ENCODE results near the gene MLXIP.
"Not testable (repeated sequence)": the region's sequence is repeated elsewhere in the genome, so short reads cannot be mapped to it uniquely, and the experiment has no call there.

The MLXIP gene

DNA sequence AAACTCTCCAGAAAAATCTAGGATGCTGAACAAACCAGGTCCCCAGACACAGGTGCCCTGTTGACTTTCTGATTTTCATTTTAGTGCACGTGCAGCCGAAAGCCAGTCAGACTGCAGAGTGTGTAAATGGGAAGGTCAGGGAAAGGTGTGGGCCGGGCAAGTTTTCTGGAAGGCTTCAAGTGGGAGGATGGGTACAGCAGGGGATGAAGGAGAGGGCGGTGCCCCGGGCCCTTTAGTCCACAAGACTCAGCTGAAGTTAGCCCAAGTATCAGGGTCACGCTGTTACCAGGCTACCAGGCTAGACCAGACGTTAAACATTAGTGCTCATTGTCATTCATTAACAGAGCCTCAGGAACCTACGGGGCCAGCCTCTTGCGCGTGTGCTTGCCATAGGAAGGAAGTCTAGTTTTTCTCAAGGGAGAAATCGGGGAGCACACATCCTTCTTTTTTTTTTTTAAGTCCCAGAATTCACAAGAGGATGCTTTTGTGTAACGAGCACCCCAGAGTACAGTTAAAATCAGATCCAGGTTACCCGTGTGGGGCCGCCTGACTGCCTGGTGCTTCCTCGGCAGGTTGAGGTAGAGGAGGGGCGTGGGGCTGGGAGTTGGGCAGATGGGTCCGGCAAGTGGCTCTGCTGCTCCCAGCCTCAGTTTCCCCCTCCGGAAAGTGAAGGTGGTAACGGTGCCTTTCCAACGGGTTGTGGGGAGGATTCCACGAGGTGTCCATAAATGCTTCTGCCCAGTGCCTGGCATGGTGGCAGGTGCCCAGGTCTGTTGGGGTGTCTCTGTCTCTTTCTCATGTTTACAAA, 37.8 kb upstream of the MLXIP start:
- peaks cover 62% of the 10 kb centered on the region for H3K36me3 ChIP-seq (ENCODE audit: control insufficient read depth, insufficient read depth, low read length)
- H3K27ac ChIP-seq (ENCODE audit: low read depth, low read length, severe bottlenecking) = no peak overlapping the region
- H3K4me3 ChIP-seq (ENCODE audit: extremely low read depth, insufficient read depth, low read length, poor library complexity, severe bottlenecking) = no peak overlapping the region
- WGBS, 2 experiments (ENCODE audit: insufficient coverage in 2 of 2) = 95 to 96% methylated on average over 16 to 20 of the region's 21 CpGs
- H3K4me1 ChIP-seq (ENCODE audit: control insufficient read depth, insufficient read depth, low read length, poor library complexity, severe bottlenecking) = no peaks in the 10 kb centered on the region
- no peaks in the 10 kb centered on the region for H3K9me3 ChIP-seq (ENCODE audit: control insufficient read depth, low read length)

DNA sequence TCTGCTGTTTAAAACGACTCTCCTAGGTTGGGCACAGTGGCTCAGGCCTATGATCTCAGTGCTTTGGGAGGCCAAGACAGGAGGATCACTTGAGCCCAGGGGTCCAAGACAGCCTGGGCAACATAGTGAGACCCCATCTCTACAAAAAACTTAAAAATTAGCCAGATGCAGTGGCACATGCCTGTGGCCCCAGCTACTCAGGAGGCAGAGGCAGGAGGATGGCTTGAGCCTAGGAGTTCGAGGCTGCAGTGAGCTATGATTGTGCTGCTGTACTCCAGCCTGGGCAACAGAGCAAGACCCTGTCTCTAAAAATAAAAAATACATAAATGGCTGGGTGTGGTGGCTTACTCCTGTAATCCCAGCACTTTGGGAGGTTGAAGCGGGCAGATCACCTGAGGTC, 37.1 kb upstream of the MLXIP start:
- H3K36me3 ChIP-seq (ENCODE audit: control insufficient read depth, insufficient read depth, low read length) = peaks cover 61% of the 10 kb centered on the region
- H3K4me3 ChIP-seq (ENCODE audit: extremely low read depth, insufficient read depth, low read length, poor library complexity, severe bottlenecking); H3K9me3 ChIP-seq (ENCODE audit: control insufficient read depth, low read length); H3K27ac ChIP-seq (ENCODE audit: low read depth, low read length, severe bottlenecking); H3K4me1 ChIP-seq (ENCODE audit: control insufficient read depth, insufficient read depth, low read length, poor library complexity, severe bottlenecking): not testable (repeated sequence)
- 92 to 96% methylated on average over 2 to 3 of the region's 3 CpGs for WGBS, 2 experiments (ENCODE audit: insufficient coverage in 2 of 2)

DNA sequence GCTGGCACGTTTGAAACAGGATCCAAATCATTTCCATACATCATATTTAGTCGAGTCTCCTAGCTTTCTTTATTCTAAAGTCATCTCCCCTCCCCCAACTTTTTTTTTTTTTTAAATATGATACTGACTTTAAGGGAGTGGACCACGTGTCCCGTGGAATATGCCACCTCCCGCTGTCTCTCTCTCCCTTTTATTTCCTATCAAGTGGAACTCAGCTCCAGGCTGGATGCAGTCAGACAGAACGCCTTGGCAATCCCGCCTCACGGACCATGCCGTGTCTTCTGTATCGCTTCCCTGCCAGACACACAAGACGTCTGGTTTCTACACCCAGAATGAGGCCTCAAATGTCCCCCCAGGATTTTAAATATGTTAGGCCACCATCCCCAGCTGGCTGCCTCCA, 35.6 kb upstream of the MLXIP start:
- H3K4me1 ChIP-seq (ENCODE audit: control insufficient read depth, insufficient read depth, low read length, poor library complexity, severe bottlenecking) = no peaks in the 10 kb centered on the region
- peaks cover 51% of the 10 kb centered on the region for H3K36me3 ChIP-seq (ENCODE audit: control insufficient read depth, insufficient read depth, low read length)
- 95 to 97% methylated on average over 9 of the region's 11 CpGs for WGBS, 2 experiments (ENCODE audit: insufficient coverage in 2 of 2)
- H3K27ac ChIP-seq (ENCODE audit: low read depth, low read length, severe bottlenecking) = no peak overlapping the region
- H3K9me3 ChIP-seq (ENCODE audit: control insufficient read depth, low read length) = no peaks in the 10 kb centered on the region
- H3K4me3 ChIP-seq (ENCODE audit: extremely low read depth, insufficient read depth, low read length, poor library complexity, severe bottlenecking) = no peak overlapping the region

DNA sequence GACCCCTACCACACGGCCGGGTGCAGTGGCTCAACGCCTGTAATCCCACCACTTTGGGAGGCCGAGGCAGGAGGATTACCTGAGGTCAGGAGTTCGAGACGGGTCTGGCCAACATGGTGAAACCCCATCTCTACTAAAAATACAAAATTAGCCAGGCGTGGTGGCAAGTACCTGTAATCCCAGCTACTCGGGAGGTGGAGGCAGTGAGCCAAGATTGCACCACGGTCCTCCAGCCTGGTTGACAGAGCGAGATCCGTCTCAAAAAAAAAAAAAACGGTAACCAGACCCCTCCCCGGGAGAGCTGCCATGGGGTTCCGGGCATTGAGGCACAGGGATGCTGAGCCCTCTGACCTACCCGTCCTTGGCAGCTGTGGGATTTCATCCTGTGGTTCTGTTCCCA, 35.1 kb upstream of the MLXIP start:
- no peak overlapping the region for H3K4me3 ChIP-seq (ENCODE audit: extremely low read depth, insufficient read depth, low read length, poor library complexity, severe bottlenecking)
- H3K4me1 ChIP-seq (ENCODE audit: control insufficient read depth, insufficient read depth, low read length, poor library complexity, severe bottlenecking) = no peaks in the 10 kb centered on the region
- H3K36me3 ChIP-seq (ENCODE audit: control insufficient read depth, insufficient read depth, low read length) = peaks cover 51% of the 10 kb centered on the region
- H3K9me3 ChIP-seq (ENCODE audit: control insufficient read depth, low read length) = no peaks in the 10 kb centered on the region
- no peak overlapping the region for H3K27ac ChIP-seq (ENCODE audit: low read depth, low read length, severe bottlenecking)
- 93 to 96% methylated on average over 12 to 13 of the region's 15 CpGs for WGBS, 2 experiments (ENCODE audit: insufficient coverage in 2 of 2)

DNA sequence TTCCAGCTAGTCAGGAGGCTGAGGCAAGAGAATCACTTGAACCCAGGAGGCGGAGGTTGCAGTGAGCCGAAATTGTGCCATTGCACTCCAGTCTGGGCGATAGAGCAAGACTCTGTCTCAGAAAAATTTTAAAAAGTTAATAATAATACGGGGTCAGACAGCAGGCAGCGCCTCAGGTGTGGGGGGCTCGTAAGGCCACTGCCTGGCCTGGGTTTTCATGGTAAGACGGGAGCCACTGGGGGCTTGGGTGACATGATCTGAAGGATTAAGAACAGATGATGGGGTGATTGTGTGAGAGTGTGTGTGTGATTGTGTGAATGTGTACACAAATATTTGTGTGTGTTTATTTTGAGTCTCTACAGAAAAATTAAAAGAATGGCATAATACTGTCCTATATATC, 33.3 kb upstream of the MLXIP start:
- Histone ChIP-seq H3K4me1 (ENCODE audit: control insufficient read depth, insufficient read depth, low read length, poor library complexity, severe bottlenecking) (no peaks in the 10 kb centered on the region), H3K9me3 (ENCODE audit: control insufficient read depth, low read length) (no peaks in the 10 kb centered on the region), H3K4me3 (ENCODE audit: extremely low read depth, insufficient read depth, low read length, poor library complexity, severe bottlenecking) (no peak overlapping the region), H3K27ac (ENCODE audit: low read depth, low read length, severe bottlenecking) (no peak overlapping the region), H3K36me3 (ENCODE audit: control insufficient read depth, insufficient read depth, low read length) (peaks cover 49% of the 10 kb centered on the region)
- WGBS, 2 experiments (ENCODE audit: insufficient coverage in 2 of 2) = 98 to 100% methylated on average over 7 of the region's 7 CpGs

DNA sequence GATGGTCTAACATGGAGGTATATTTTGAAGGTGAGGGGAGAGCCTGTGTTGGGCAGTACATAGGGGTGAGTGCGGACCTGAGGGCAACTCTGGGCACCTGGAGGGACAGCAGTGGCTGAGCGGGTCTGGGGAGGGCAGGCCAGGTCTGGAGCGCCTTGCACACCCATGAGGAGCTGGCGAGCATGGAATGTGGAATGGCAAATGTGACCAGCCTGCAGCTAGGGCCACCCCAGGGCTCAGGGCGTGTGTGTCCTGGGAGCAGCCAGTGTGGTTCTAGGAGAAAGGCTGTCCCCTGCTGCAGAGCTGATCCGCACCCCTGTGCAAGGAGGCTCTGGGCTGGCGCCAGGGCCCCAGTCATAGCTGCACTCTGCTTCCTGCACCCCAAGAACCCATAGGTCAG, 32.4 kb upstream of the MLXIP start:
- H3K36me3 ChIP-seq (ENCODE audit: control insufficient read depth, insufficient read depth, low read length) = peaks cover 47% of the 10 kb centered on the region
- 89 to 90% methylated on average over 7 of the region's 7 CpGs for WGBS, 2 experiments (ENCODE audit: insufficient coverage in 2 of 2)
- no peaks in the 10 kb centered on the region for H3K4me1 ChIP-seq (ENCODE audit: control insufficient read depth, insufficient read depth, low read length, poor library complexity, severe bottlenecking)
- H3K27ac ChIP-seq (ENCODE audit: low read depth, low read length, severe bottlenecking) = no peak overlapping the region
- no peak overlapping the region for H3K4me3 ChIP-seq (ENCODE audit: extremely low read depth, insufficient read depth, low read length, poor library complexity, severe bottlenecking)
- H3K9me3 ChIP-seq (ENCODE audit: control insufficient read depth, low read length) = no peaks in the 10 kb centered on the region

DNA sequence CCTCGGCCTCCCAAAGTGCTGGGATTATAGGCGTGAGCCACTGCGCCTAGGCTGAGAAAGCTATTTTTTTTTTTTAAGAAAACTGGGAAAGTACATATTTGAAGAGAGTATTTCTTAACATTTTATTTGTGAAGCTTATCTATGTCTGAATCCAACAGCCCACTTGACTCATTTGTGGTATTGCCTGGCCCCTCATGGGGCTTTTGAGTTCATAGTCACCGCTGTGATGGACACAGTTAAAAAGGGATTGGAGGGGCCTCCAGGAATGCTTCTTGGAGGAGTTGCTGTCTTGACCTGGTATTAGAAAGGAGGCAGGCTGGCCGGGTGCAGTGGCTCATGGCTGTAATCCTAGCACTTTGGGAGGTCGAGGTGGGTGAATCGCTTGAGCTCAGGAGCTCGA, 30.4 kb upstream of the MLXIP start:
- peaks cover 40% of the 10 kb centered on the region for H3K36me3 ChIP-seq (ENCODE audit: control insufficient read depth, insufficient read depth, low read length)
- H3K4me1 ChIP-seq (ENCODE audit: control insufficient read depth, insufficient read depth, low read length, poor library complexity, severe bottlenecking) = no peaks in the 10 kb centered on the region
- no peak overlapping the region for H3K27ac ChIP-seq (ENCODE audit: low read depth, low read length, severe bottlenecking)
- no peak overlapping the region for H3K4me3 ChIP-seq (ENCODE audit: extremely low read depth, insufficient read depth, low read length, poor library complexity, severe bottlenecking)
- 90 to 94% methylated on average over 5 to 6 of the region's 8 CpGs for WGBS, 2 experiments (ENCODE audit: insufficient coverage in 2 of 2)
- no peaks in the 10 kb centered on the region for H3K9me3 ChIP-seq (ENCODE audit: control insufficient read depth, low read length)

DNA sequence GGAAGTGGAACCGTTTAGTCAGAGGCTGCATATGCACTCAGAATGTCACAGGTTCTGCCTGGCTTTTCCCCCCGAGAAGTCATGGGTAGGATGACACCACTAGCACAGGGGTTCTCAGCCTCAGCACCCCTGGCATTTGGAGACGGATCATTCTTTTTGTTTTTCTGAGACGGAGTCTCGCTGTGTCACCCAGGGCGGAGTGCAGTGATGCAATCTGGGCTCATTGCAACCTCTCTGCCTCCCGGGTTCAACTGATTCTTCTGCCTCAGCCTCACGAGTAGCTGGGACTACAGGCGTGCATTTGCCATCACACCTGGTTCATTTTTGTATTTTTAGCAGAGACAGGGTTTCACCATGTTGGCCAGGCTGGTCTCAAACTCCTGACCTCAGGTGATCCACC, 28.7 kb upstream of the MLXIP start:
- WGBS, 2 experiments (ENCODE audit: insufficient coverage in 2 of 2) = 94 to 96% methylated on average over 9 of the region's 9 CpGs
- Histone ChIP-seq H3K4me1 (ENCODE audit: control insufficient read depth, insufficient read depth, low read length, poor library complexity, severe bottlenecking) (no peaks in the 10 kb centered on the region), H3K36me3 (ENCODE audit: control insufficient read depth, insufficient read depth, low read length) (peaks cover 31% of the 10 kb centered on the region), H3K27ac (ENCODE audit: low read depth, low read length, severe bottlenecking) (no peak overlapping the region), H3K4me3 (ENCODE audit: extremely low read depth, insufficient read depth, low read length, poor library complexity, severe bottlenecking) (no peak overlapping the region), H3K9me3 (ENCODE audit: control insufficient read depth, low read length) (no peaks in the 10 kb centered on the region)

DNA sequence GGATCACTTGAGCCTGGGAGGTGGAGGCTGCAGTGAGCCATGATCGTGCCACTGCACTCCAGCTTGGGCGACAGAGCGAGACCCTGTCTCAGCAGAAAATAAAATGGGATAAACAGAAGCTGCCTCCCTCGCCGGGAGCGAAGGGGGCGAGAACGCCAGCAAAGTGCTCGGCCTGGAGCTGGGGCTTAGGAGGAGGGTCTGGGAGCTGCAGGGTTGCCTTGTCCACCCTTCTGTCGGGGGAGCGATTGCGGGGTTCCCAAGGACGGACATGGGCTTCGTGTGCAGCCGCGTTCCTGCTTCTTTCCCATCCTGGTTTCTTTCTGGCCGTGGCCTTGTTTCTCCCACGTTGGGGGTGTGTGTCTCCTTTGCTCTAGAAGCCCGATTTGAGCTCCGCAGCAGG, 27.9 kb upstream of the MLXIP start:
- H3K36me3 ChIP-seq (ENCODE audit: control insufficient read depth, insufficient read depth, low read length) = peaks cover 27% of the 10 kb centered on the region
- no peaks in the 10 kb centered on the region for H3K9me3 ChIP-seq (ENCODE audit: control insufficient read depth, low read length)
- no peak overlapping the region for H3K4me3 ChIP-seq (ENCODE audit: extremely low read depth, insufficient read depth, low read length, poor library complexity, severe bottlenecking)
- WGBS, 2 experiments (ENCODE audit: insufficient coverage in 2 of 2) = 97 to 98% methylated on average over 16 to 20 of the region's 20 CpGs
- H3K4me1 ChIP-seq (ENCODE audit: control insufficient read depth, insufficient read depth, low read length, poor library complexity, severe bottlenecking) = no peaks in the 10 kb centered on the region
- H3K27ac ChIP-seq (ENCODE audit: low read depth, low read length, severe bottlenecking) = no peak overlapping the region

DNA sequence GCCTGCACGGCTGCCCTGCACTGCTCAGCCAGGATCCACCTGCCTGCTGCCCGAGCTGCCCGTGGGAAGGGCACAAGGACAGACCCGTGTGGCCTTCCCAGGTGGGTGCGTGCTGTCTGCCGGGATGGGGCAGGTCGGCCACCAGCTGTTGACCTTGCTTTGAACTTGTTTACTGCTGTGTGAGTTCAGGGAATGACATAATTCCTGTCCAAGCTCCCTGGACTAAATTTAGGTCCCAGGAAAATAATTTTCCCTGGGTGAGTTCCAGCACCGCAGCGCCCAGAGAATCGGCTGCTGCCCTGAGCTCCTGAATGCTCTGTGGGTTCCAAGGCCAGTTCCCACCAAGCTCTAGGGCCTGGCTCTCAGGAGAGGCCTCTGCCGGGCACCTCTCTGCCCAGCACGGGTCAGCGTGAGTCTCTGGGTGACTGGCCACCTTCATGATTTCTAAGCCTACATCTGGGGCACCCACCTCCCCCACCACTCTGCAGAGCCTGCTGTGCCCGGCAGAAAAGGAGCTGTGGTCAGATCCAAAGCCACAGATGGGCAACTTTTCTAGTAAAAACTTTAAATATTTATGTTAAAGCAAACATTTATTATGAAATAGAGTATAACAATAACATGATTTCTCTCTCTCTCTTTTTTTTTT, 27.2 kb upstream of the MLXIP start:
- Histone ChIP-seq H3K36me3 (ENCODE audit: control insufficient read depth, insufficient read depth, low read length) (peaks cover 27% of the 10 kb centered on the region), H3K9me3 (ENCODE audit: control insufficient read depth, low read length) (no peaks in the 10 kb centered on the region), H3K4me3 (ENCODE audit: extremely low read depth, insufficient read depth, low read length, poor library complexity, severe bottlenecking) (no peak overlapping the region), H3K27ac (ENCODE audit: low read depth, low read length, severe bottlenecking) (no peak overlapping the region), H3K4me1 (ENCODE audit: control insufficient read depth, insufficient read depth, low read length, poor library complexity, severe bottlenecking) (no peaks in the 10 kb centered on the region)
- 91 to 92% methylated on average over 10 to 11 of the region's 14 CpGs for WGBS, 2 experiments (ENCODE audit: insufficient coverage in 2 of 2)

DNA sequence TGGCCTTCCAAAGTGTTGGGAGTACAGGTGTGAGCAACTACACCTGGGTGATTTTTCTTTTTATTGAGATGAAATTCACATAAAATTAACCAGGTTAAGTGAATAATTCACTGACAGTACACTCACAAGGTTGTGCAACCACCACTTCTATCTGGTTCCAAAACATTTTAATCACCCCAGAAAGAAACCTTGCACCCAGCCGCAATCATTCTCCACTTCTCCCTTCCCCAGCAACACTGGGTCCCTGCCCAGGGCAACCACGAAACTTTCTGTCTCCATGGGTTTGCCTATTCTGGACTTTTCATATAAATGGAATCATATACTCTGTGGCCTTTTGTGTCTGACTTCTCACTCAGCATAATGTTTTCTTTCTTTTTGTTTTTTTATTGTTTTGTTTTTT, 26.3 kb upstream of the MLXIP start:
- Histone ChIP-seq H3K9me3 (ENCODE audit: control insufficient read depth, low read length) (no peaks in the 10 kb centered on the region), H3K27ac (ENCODE audit: low read depth, low read length, severe bottlenecking) (no peak overlapping the region), H3K36me3 (ENCODE audit: control insufficient read depth, insufficient read depth, low read length) (peaks cover 36% of the 10 kb centered on the region), H3K4me3 (ENCODE audit: extremely low read depth, insufficient read depth, low read length, poor library complexity, severe bottlenecking) (no peak overlapping the region), H3K4me1 (ENCODE audit: control insufficient read depth, insufficient read depth, low read length, poor library complexity, severe bottlenecking) (no peaks in the 10 kb centered on the region)
- 89 to 92% methylated on average over 1 to 2 of the region's 2 CpGs for WGBS, 2 experiments (ENCODE audit: insufficient coverage in 2 of 2)

Measured in mesodermal cell (in vitro differentiated cells).